NCI-H2081 treated with DMSO at 0.1 percent for 48 hours (cell line): ENCODE data around the gene SHISA9.

Source experiments
- DNase-seq: peaks from one replicate; lab custom pipeline; 2025; lab: John Stamatoyannopoulos, UW

Gene SHISA9

GRCh38 chr16:12951976-12952375 lies 50.6 kb downstream of the SHISA9 start:
- DNase-seq = no peak

GRCh38 chr16:12958366-12958765 lies 57.0 kb downstream of the SHISA9 start:
- no peak for DNase-seq

GRCh38 chr16:12959072-12959471 lies 57.7 kb downstream of the SHISA9 start:
- no peak for DNase-seq

- no peak for DNase-seq
Observed at GRCh38 chr16:12961626-12962025, 60.2 kb downstream of the SHISA9 start.

GRCh38 chr16:12964461-12964860 lies 63.1 kb downstream of the SHISA9 start:
- DNase-seq = no peak

- DNase-seq = no peak
Observed at GRCh38 chr16:12965274-12965804, 63.9 kb downstream of the SHISA9 start.

GRCh38 chr16:12971241-12971640 lies 69.8 kb downstream of the SHISA9 start:
- DNase-seq = no peak

- DNase-seq = no peak
Observed at GRCh38 chr16:12972246-12972645, 70.8 kb downstream of the SHISA9 start.

GRCh38 chr16:12975766-12976165 lies 74.4 kb downstream of the SHISA9 start:
- no peak for DNase-seq

- no peak for DNase-seq
Observed at GRCh38 chr16:12976496-12976895, 75.1 kb downstream of the SHISA9 start.

GRCh38 chr16:12976936-12977335 lies 75.5 kb downstream of the SHISA9 start:
- no peak for DNase-seq

GRCh38 chr16:12985516-12985915 lies 84.1 kb downstream of the SHISA9 start:
- DNase-seq = no peak

GRCh38 chr16:12988071-12988470 lies 86.7 kb downstream of the SHISA9 start:
- DNase-seq = no peak

GRCh38 chr16:12992066-12992465 lies 90.7 kb downstream of the SHISA9 start:
- no peak for DNase-seq

GRCh38 chr16:12994402-12994801 lies 93.0 kb downstream of the SHISA9 start:
- no peak for DNase-seq

- no peak for DNase-seq
Observed at GRCh38 chr16:12995721-12996372, 94.4 kb downstream of the SHISA9 start.

- no peak for DNase-seq
Observed at GRCh38 chr16:12998361-12999085, 97.1 kb downstream of the SHISA9 start.

- DNase-seq = no peak
Observed at GRCh38 chr16:12999368-12999767, 98.0 kb downstream of the SHISA9 start.

- DNase-seq = no peak
Observed at GRCh38 chr16:13005721-13006247, 104.4 kb downstream of the SHISA9 start.

- DNase-seq = no peak
Observed at GRCh38 chr16:13012601-13013000, 111.2 kb downstream of the SHISA9 start.

GRCh38 chr16:13013043-13013442 lies 111.6 kb downstream of the SHISA9 start:
- no peak for DNase-seq

GRCh38 chr16:13014476-13014875 lies 113.1 kb downstream of the SHISA9 start:
- no peak for DNase-seq

GRCh38 chr16:13018026-13018425 lies 116.6 kb downstream of the SHISA9 start:
- no peak for DNase-seq
